ENCODE measurements around the gene TRIM10.

DNA sequence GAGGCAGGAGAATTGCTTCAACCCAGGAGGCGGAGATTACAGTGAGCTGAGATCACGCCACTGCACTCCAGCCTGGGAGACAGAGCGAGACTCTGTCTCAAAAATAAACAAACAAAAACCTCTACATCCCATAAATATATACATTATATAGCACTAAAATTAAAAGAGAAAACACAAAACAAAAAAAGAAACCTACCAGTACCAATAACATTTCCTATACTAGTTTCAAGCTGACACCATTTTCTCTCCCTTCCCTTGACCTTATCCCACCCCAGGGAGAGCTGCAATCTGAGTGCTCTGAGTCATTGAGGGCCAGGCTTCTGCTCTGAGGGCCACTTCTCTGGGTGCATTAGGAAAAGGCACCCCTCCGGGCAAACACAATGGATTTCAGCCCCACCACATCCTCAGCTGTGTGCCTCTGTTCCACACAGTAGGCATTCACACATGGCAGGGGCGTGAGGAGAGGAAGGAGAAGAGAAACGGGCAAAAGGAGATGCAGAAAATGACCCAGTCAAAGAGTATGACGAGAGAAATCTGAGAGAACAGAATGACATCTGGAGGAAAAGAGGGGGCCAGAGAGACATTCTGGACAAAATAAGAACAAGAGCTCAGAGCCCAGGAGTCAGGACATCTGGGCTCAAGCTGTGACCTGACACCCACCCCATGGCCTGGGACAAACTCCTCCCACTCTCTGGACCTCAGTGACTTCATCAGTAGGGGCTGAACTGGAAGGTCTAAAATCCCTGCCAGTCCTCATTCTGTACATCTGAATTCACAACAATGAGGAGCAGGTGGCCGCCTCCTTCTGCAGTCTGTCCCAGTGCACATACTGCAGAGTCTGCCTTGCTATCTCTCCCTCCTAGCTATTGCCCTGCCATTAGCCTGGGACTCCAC lies 34.0 kb upstream of the TRIM10 start:
- TF ChIP-seq, protein P1, sequence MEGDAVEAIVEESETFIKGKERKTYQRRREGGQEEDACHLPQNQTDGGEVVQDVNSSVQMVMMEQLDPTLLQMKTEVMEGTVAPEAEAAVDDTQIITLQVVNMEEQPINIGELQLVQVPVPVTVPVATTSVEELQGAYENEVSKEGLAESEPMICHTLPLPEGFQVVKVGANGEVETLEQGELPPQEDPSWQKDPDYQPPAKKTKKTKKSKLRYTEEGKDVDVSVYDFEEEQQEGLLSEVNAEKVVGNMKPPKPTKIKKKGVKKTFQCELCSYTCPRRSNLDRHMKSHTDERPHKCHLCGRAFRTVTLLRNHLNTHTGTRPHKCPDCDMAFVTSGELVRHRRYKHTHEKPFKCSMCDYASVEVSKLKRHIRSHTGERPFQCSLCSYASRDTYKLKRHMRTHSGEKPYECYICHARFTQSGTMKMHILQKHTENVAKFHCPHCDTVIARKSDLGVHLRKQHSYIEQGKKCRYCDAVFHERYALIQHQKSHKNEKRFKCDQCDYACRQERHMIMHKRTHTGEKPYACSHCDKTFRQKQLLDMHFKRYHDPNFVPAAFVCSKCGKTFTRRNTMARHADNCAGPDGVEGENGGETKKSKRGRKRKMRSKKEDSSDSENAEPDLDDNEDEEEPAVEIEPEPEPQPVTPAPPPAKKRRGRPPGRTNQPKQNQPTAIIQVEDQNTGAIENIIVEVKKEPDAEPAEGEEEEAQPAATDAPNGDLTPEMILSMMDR (conservative IDR thresholded peaks at IDR 0.05; ENCODE audit: low read depth in 2 of 2), result no peak
- TF ChIP-seq EZH2 (IDR thresholded peaks at IDR 0.05; ENCODE audit: low read depth, unreplicated experiment), result no peak
- no peak for TF ChIP-seq CREB1 (CRISPR knock-in tag; IDR thresholded peaks at IDR 0.05; ENCODE audit: low read depth)
- TF ChIP-seq POLR2AphosphoS5 (IDR thresholded peaks at IDR 0.05; ENCODE audit: low read depth), result no peak
- no peak for TF ChIP-seq EZH2phosphoT487 (IDR thresholded peaks at IDR 0.05; ENCODE audit: unreplicated experiment)
- no peak for TF ChIP-seq NANOG (IDR thresholded peaks at IDR 0.05; ENCODE audit: borderline replicate concordance)
- no peak for TF ChIP-seq ZNF462 (CRISPR knock-in tag; IDR thresholded peaks at IDR 0.05)
- TF ChIP-seq REST (IDR thresholded peaks at IDR 0.05; ENCODE audit: unreplicated experiment), result no peak
- no peak for TF ChIP-seq JUNB (IDR thresholded peaks at IDR 0.05; ENCODE audit: unreplicated experiment)
- TF ChIP-seq ZNF114 (CRISPR knock-in tag; IDR thresholded peaks at IDR 0.05), result no peak
- no peak for TF ChIP-seq STAT1 (IDR thresholded peaks at IDR 0.05; ENCODE audit: unreplicated experiment)

Data from GM23338 (cell line).